HepG2 (cell line): Measurements from ENCODE around the gene FOSL2.

Experiments
- CEBPB ChIP-seq: IDR thresholded peaks from 2 replicates; pipeline ENCODE4 v1.6.1; 2011; ENCODE audit warnings: low read depth, low read length, improper control_type of control experiment, borderline replicate concordance
- EP300 ChIP-seq, 3 experiments: sonication (generic) in 1 of 3; formaldehyde crosslinking in 1 of 3; IDR thresholded peaks; 2 replicates each; pipeline versions ENCODE4 v1.5.1 to v1.6.1; 2011 to 2020; ENCODE audit warnings: low read depth in 2 of 3, low read length in 2 of 3, borderline replicate concordance in 1 of 3, improper control_type of control experiment in 1 of 3, mild to moderate bottlenecking in 1 of 3, missing genetic modification reagents in 1 of 3, moderate library complexity in 1 of 3
- EZH2 ChIP-seq: conservative IDR thresholded peaks from 2 replicates; pipeline ENCODE4 v1.6.1; 2012; ENCODE audit warnings: mild to moderate bottlenecking, low read depth, low read length, moderate library complexity
- GABPB1 ChIP-seq: IDR thresholded peaks from 2 replicates; pipeline ENCODE4 v1.6.1; 2016; ENCODE audit warnings: mild to moderate bottlenecking, missing genetic modification reagents, moderate library complexity, missing compliant biosample characterization
- MXI1 ChIP-seq: IDR thresholded peaks from 3 replicates; pipeline ENCODE4 v1.6.1; 2012; ENCODE audit warnings: low read depth, low read length, inconsistent platforms, borderline replicate concordance
- SP4 ChIP-seq: sonication (generic); formaldehyde crosslinking; IDR thresholded peaks from 2 replicates; pipeline ENCODE4 v1.8.1; 2023; ENCODE audit warnings: mild to moderate bottlenecking, missing genetic modification reagents
- ZNF451 ChIP-seq: sonication (generic); formaldehyde crosslinking; IDR thresholded peaks from 2 replicates; pipeline ENCODE4 v1.5.0; 2020; ENCODE audit warnings: mild to moderate bottlenecking, missing genetic modification reagents

DNA sequence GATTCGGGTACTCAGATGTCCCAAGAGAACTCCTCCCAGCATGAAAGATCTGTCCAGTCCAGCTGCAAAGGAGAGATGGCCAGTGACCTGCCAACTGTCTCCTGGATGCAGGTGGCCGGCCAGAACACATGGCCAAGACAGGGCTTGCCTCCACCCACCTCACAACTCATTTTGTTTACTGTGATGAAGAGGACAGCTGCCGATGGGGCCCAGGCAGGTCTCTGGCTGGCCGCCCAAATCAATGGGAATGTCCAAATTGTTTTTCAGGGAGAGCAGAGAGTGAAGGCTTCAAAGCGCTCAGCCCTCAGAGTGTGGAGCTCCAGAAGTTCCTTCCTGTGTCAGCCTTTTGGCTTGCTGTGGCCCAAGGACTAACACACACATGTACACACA is 41.9 kb downstream of the FOSL2 start:
- TF ChIP-seq ZNF451 (CRISPR knock-in tag), result no peak
- TF ChIP-seq CEBPB, result no peak
- TF ChIP-seq EZH2, result no peak
- TF ChIP-seq GABPB1 (CRISPR knock-in tag), result no peak
- no peak for TF ChIP-seq EP300 (IDR thresholded peaks at IDR 0.05; ENCODE audit: low read depth in 2 of 2, low read length in 2 of 2)
- no peak for TF ChIP-seq EP300 (CRISPR knock-in tag; IDR thresholded peaks at IDR 0.05; ENCODE audit: borderline replicate concordance)
- TF ChIP-seq SP4 (CRISPR knock-in tag), result no peak
- no peak for TF ChIP-seq MXI1
